Neural progenitor cell (in vitro differentiated cells): Measurements from ENCODE around the gene SDCCAG8. TPM values are rescaled to one million over a fixed set of nuclear protein-coding genes. Genes with fewer than 3 reads are reported as not detected.

Experiments used
- DNase-seq: peaks from one replicate; pipeline ENCODE4 v3.0.0-alpha.2; 2016; ENCODE audit warnings: low spot score
- H2AFZ ChIP-seq: fragments of 200-600 bp; sonication (generic); replicated peaks from 2 replicates; pipeline ENCODE4 v1.6.1; 2016; ENCODE audit warnings: antibody characterized with exemption
- H3F3A ChIP-seq: fragments of 200-600 bp; sonication (generic); 2 replicates; pipeline ENCODE4 v1.6.1; 2016; ENCODE audit warnings: antibody characterized with exemption, low read depth
- H3K27ac ChIP-seq: fragments of 200-600 bp; sonication (generic); 2 replicates; pipeline ENCODE4 v1.5.1; 2016; ENCODE audit warnings: mild to moderate bottlenecking
- H3K27me3 ChIP-seq: fragments of 200-600 bp; sonication (generic); 2 replicates; pipeline ENCODE4 v1.6.1; 2016; ENCODE audit warnings: mild to moderate bottlenecking, moderate library complexity
- H3K36me3 ChIP-seq: fragments of 200-600 bp; sonication (generic); 2 replicates; pipeline ENCODE4 v1.5.1; 2016
- H3K4me1 ChIP-seq: fragments of 200-600 bp; sonication (generic); 2 replicates; pipeline ENCODE4 v1.6.1; 2016; ENCODE audit warnings: mixed run types
- H3K4me2 ChIP-seq: fragments of 200-600 bp; sonication (generic); 2 replicates; pipeline ENCODE4 v1.6.1; 2016
- H3K4me3 ChIP-seq: fragments of 200-600 bp; sonication (generic); 2 replicates; pipeline ENCODE4 v1.5.1; 2016
- H3K79me2 ChIP-seq: fragments of 200-600 bp; sonication (generic); 2 replicates; pipeline ENCODE4 v1.6.1; 2016; ENCODE audit warnings: low read depth
- H3K9ac ChIP-seq: fragments of 200-600 bp; sonication (generic); 2 replicates; pipeline ENCODE4 v1.6.1; 2016
- H3K9me3 ChIP-seq: fragments of 200-600 bp; sonication (generic); 2 replicates; pipeline ENCODE4 v1.5.1; 2016; ENCODE audit warnings: low read depth
- H4K20me1 ChIP-seq: fragments of 200-600 bp; sonication (generic); 2 replicates; pipeline ENCODE4 v1.6.1; 2016; ENCODE audit warnings: low read depth
- H3K27ac Mint-ChIP-seq: 3 replicates; pipeline ENCODE4 v1.8.0; 2021; ENCODE audit warnings: mixed read lengths
- H3K27me3 Mint-ChIP-seq: 2 replicates; pipeline ENCODE4 v1.8.0; 2022; ENCODE audit warnings: low read depth, mild to moderate bottlenecking, inconsistent platforms, moderate library complexity, mixed read lengths; ENCODE audit not compliant: insufficient read depth
- H3K36me3 Mint-ChIP-seq: 3 replicates; pipeline ENCODE4 v1.8.0; 2021; ENCODE audit warnings: mixed read lengths
- H3K4me1 Mint-ChIP-seq: 3 replicates; pipeline ENCODE4 v1.8.0; 2021; ENCODE audit warnings: mixed read lengths
- H3K4me3 Mint-ChIP-seq: 3 replicates; pipeline ENCODE4 v1.8.0; 2021; ENCODE audit warnings: mild to moderate bottlenecking, moderate library complexity, mixed read lengths
- H3K9me3 Mint-ChIP-seq: 3 replicates; pipeline ENCODE4 v1.8.0; 2020; ENCODE audit warnings: mixed read lengths
- EZH2 ChIP-seq: fragments of 200-600 bp; sonication (generic); IDR thresholded peaks from 2 replicates; pipeline ENCODE4 v1.6.1; 2017; ENCODE audit warnings: antibody characterized with exemption, mild to moderate bottlenecking, moderate library complexity
- EZH2phosphoT487 ChIP-seq: fragments of 200-600 bp; sonication (generic); IDR thresholded peaks from 2 replicates; pipeline ENCODE4 v1.6.1; 2017; ENCODE audit warnings: antibody characterized with exemption
- total RNA-seq: library from RNA; depleted of rRNA; stranded (reverse); fragments of >200 nt; gene quantifications from 2 replicates; pipeline ENCODE4 v1.2.3, GENCODE V29; 2015; ENCODE audit warnings: low replicate concordance
- TF ChIP-seq, protein P1 (sequence below): fragments of 200-600 bp; sonication (generic); IDR thresholded peaks from 2 replicates; pipeline ENCODE4 v1.5.1; 2017; ENCODE audit warnings: antibody characterized with exemption, mild to moderate bottlenecking

SDCCAG8 gene
- total RNA-seq, 1 donor from 2014 or later: 30.3 TPM

DNA sequence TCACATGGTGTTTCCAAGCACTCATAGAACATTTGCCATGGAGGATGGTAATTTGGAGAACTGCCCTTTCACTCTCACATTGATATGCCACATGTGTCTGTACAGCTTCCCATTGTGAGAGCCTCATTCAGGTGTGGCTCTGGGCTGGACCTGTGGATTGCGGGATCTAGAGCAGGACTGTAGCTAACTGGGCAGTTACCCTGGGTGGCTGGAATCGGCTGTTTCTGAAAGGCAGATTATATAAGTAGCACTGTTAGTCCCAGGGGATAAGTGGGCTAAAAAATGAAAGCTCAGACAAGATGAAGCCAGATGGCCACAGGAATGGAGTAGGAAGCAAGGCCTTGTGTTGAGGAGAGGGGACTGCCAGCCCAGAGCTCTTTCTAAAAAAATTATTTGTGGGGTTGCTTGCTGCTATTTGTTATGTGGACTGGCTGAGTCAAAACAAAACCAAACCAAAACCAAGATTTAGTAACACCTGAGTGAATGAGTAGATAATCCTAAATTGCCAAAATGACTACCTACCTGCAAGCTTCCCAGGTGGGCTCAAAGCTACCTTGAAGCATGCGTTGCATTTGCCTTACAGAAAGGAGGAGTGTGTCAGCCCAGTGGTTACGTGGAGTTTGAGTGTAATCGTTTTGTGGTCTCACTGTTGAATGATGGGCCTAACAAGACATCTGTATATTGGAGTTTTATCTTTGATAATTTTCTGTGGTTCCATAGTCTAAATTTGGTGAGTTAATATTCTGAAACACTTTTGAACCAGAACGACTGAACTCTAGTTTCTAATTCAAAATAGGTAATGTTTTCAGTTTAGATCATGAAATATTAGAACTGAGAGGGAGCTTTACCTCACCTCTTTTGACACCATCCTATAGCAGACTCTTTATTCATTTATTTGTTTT is 58.0 kb downstream of the SDCCAG8 start:
- peaks cover 8% of the 10 kb centered on the region for H3K27me3 Mint-ChIP-seq
- Histone ChIP-seq H3K79me2 (no peaks in the 10 kb centered on the region), H3K4me2 (no peak overlapping the region), H3K4me3 (no peak overlapping the region), H3K9me3 (no peaks in the 10 kb centered on the region), H3F3A (no peaks in the 10 kb centered on the region), H2AFZ (no peak overlapping the region), H3K27me3 (no peaks in the 10 kb centered on the region), H3K36me3 (no peaks in the 10 kb centered on the region), H4K20me1 (no peaks in the 10 kb centered on the region), H3K4me1 (peaks cover 26% of the 10 kb centered on the region), H3K27ac (no peak overlapping the region), H3K9ac (no peak overlapping the region)
- DNase-seq: no peak
- no peak overlapping the region for H3K27ac Mint-ChIP-seq
- H3K4me1 Mint-ChIP-seq: peaks cover 12% of the 10 kb centered on the region
- peaks cover 1% of the 10 kb centered on the region for H3K36me3 Mint-ChIP-seq
- no peak for TF ChIP-seq EZH2
- TF ChIP-seq, protein P1, sequence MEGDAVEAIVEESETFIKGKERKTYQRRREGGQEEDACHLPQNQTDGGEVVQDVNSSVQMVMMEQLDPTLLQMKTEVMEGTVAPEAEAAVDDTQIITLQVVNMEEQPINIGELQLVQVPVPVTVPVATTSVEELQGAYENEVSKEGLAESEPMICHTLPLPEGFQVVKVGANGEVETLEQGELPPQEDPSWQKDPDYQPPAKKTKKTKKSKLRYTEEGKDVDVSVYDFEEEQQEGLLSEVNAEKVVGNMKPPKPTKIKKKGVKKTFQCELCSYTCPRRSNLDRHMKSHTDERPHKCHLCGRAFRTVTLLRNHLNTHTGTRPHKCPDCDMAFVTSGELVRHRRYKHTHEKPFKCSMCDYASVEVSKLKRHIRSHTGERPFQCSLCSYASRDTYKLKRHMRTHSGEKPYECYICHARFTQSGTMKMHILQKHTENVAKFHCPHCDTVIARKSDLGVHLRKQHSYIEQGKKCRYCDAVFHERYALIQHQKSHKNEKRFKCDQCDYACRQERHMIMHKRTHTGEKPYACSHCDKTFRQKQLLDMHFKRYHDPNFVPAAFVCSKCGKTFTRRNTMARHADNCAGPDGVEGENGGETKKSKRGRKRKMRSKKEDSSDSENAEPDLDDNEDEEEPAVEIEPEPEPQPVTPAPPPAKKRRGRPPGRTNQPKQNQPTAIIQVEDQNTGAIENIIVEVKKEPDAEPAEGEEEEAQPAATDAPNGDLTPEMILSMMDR: no peak
- TF ChIP-seq EZH2phosphoT487: no peak
- H3K9me3 Mint-ChIP-seq: no peaks in the 10 kb centered on the region
- no peak overlapping the region for H3K4me3 Mint-ChIP-seq

DNA sequence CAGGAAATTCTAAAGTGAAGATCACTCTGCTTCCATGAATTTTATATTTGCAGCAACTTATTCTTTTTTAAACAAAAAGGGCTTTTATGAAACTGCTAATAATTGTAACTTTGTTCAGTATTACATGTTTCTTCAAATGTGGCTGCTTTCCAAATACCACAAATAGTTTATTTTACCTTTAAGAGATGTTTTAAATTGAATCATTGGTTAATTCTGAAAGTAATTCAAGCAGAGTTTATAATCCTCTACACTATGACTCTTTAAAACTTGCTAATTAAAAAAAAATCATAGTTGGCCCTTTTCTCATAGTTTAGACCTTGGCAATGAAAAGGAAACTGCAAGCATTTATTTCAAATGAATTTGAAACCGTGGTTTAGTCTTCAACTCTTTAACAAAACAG is 59.6 kb downstream of the SDCCAG8 start:
- H3K27ac ChIP-seq: no peak overlapping the region
- H3F3A ChIP-seq: no peaks in the 10 kb centered on the region
- no peak overlapping the region for H2AFZ ChIP-seq
- H3K27ac Mint-ChIP-seq: no peak overlapping the region
- no peak overlapping the region for H3K9ac ChIP-seq
- peaks cover 1% of the 10 kb centered on the region for H3K36me3 Mint-ChIP-seq
- H3K9me3 ChIP-seq: no peaks in the 10 kb centered on the region
- H3K4me3 ChIP-seq: no peak overlapping the region
- H3K4me2 ChIP-seq: peak overlapping the region; percentile 70
- H4K20me1 ChIP-seq: no peaks in the 10 kb centered on the region
- no peaks in the 10 kb centered on the region for H3K36me3 ChIP-seq
- no peaks in the 10 kb centered on the region for H3K79me2 ChIP-seq
- peaks cover 26% of the 10 kb centered on the region for H3K4me1 ChIP-seq
- peaks cover 12% of the 10 kb centered on the region for H3K4me1 Mint-ChIP-seq
- DNase-seq: no peak
- no peak overlapping the region for H3K4me3 Mint-ChIP-seq
- H3K27me3 Mint-ChIP-seq: peaks cover 2% of the 10 kb centered on the region
- TF ChIP-seq EZH2: no peak
- no peak for TF ChIP-seq EZH2phosphoT487
- TF ChIP-seq, protein P1: no peak
- no peaks in the 10 kb centered on the region for H3K9me3 Mint-ChIP-seq
- no peaks in the 10 kb centered on the region for H3K27me3 ChIP-seq

DNA sequence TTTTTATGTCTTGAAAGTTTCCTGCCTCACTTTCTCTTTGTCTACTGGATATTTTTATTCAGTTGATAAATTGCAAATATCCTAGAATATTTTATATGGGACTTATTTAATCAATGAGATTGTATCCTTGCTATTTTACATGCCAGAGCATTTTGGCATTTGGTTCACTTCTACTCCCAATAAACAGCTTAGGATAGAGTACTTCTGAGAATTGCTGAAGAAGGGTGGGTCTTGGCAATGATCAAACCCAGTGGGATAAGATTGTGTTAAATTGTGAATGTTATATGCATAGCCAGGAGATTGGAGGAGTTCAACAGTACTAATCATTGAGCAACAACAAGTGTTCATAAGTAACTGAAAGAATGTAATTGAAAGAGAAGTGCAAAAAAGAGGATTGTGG is 60.1 kb downstream of the SDCCAG8 start:
- TF ChIP-seq, protein P1: no peak
- no peak for TF ChIP-seq EZH2phosphoT487
- TF ChIP-seq EZH2: no peak
- peaks cover 12% of the 10 kb centered on the region for H3K4me1 Mint-ChIP-seq
- H3K9ac ChIP-seq: no peak overlapping the region
- H3K9me3 Mint-ChIP-seq: no peaks in the 10 kb centered on the region
- no peaks in the 10 kb centered on the region for H3K36me3 ChIP-seq
- peak overlapping the region; percentile 30 for H3K4me3 ChIP-seq
- peaks cover 26% of the 10 kb centered on the region for H3K4me1 ChIP-seq
- no peak overlapping the region for H3K27ac ChIP-seq
- peak overlapping the region; percentile 74 for H3K4me3 Mint-ChIP-seq
- no peaks in the 10 kb centered on the region for H3K9me3 ChIP-seq
- peak overlapping the region; percentile 76 for H3K27ac Mint-ChIP-seq
- H3F3A ChIP-seq: no peaks in the 10 kb centered on the region
- H2AFZ ChIP-seq: peak overlapping the region; percentile 75
- peak overlapping the region; percentile 70 for H3K4me2 ChIP-seq
- H3K36me3 Mint-ChIP-seq: peaks cover 1% of the 10 kb centered on the region
- H3K79me2 ChIP-seq: no peaks in the 10 kb centered on the region
- H4K20me1 ChIP-seq: no peaks in the 10 kb centered on the region
- no peak for DNase-seq
- H3K27me3 Mint-ChIP-seq: peaks cover 2% of the 10 kb centered on the region
- H3K27me3 ChIP-seq: no peaks in the 10 kb centered on the region
